CD4-positive, alpha-beta T cell treated with Interleukin-12 subunit alpha and Interleukin-12 subunit beta, for 1 hour (primary cell): ENCODE results near the gene DLGAP4.
"Not testable (repeated sequence)": the region's sequence is repeated elsewhere in the genome, so short reads cannot be mapped to it uniquely, and the experiment has no call there.

Experiments
- DNase-seq: peaks from one replicate; pipeline ENCODE4 v3.0.0-alpha.2; 2020

DLGAP4 gene

DNA sequence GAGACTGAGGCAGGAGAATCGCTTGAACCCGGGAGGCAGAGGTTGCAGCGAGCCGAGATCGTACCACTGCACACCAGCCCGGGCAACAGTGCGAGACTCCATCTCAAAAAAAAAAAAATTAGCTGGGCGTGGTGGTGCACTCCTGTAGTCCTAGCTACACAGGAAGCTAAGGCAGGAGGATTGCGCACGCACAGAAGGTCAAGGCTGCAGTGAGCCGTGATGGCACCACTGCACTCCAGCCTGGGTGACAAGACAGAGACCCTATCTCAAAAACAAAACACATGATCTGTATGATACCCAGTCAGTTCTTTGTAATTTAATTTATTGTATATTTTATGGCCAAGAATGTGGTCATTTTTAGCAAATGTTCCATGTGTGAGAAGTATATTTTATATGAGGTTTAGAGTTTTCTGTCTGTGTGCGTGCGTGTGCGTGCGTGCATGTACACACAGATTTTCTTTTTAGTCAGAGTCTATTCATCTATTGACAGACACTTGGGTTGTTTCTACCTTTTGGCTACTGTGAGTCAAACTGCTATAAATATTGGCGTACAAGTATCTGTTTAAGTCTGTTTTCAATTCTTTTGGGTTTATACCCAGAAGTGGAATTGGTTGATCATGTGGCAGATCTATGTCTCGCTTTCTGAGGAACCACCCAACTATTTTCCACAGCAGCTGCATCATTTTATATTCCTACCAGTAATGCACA is 213.0 kb downstream of the DLGAP4 start:
- DNase-seq: no peak

- DNase-seq: no peak
Observed at GRCh38 chr20:36519944-36520343, 213.8 kb downstream of the DLGAP4 start.

DNA sequence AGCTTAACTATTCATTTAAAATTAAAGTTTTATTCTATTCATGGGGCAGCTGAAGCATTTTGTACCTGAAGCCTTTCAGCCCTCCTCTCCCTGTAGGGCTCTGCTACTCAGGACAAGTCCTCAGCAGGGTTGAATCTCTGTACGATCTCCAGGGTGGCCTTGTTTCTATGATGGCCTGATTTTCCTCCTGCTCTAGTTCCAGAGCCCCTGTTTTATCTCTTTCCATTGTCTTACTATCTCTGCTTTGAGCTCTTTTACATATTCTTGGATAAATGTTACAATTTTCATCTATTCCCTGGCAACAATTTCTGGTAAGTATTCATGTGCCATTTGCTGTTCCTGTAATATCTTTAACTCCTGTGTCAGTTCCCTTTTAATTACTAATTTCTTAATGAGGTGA is 215.4 kb downstream of the DLGAP4 start:
- DNase-seq: no peak

DNA sequence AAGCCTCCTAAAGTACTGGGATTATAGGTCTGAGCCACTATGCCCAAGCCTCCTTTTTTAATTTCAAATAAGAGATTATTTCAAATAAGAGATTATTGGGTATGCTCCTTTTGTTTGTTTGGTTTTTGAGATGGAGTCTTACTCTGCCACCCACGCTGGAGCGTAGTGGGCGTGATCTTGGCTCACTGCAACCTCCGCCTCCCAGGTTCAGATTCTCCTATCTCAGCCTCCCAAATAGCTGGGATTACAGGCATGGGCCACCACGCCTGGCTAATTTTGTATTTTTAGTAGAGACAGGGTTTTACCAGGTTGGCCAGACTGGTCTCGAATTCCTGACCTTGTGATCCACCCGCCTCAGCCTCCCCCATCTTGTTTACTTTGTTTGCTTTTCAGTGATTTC is 216.3 kb downstream of the DLGAP4 start:
- DNase-seq: not testable (repeated sequence)

DNA sequence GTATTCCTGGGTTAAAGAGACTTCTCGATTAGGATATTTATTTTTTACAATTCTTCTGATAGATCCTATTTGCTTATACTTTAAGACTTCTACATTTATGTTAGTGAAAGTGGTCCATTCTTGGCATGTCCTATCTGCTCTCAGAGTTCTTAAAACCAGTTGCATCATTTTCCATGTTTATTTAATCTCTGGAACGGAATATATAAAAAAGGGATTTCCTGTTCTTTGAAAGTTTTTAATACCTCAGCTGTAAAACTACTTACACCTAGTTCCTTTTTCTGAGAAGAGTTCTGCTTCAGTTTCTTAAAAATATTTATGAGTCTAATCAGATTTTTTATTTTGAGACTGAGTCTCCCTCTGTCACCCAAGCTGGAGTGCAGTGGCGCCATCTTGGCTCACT is 217.2 kb downstream of the DLGAP4 start:
- no peak for DNase-seq

DNA sequence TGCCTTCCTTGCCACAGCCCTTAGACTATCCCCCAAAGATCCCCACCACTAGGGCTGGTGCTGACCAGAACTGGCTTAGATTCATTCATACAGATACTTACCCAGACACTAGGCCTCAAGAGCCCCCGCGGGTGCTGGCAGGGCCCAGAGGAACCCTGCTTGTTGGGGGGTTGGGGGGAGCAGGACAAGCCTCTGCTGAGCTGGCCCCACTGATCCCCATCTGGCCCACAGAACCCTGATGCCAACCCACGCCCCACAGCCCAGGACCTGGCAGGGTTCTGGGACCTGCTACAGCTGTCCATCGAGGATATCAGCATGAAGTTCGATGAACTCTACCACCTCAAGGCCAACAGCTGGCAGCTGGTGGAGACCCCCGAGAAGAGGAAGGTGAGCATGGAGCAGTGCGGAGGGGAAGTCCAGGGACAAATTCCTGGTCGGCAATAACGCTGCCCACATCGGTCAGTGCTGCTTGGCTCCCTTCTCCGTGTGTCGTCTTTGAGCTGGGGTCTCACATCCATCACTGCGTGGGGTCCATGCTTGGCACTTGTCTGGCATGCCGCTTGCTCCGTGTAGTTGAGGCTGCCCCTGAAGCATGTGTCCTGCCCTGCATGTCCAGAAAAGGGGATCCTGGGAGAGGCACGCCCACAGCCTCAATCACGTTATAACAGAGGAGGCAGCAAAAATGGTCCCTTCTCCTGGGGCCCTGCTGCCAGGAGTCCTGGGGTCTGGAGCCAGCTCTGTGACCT is 219.7 kb downstream of the DLGAP4 start:
- no peak for DNase-seq

- DNase-seq: no peak
Observed at GRCh38 chr20:36526521-36527011, 220.4 kb downstream of the DLGAP4 start.

DNA sequence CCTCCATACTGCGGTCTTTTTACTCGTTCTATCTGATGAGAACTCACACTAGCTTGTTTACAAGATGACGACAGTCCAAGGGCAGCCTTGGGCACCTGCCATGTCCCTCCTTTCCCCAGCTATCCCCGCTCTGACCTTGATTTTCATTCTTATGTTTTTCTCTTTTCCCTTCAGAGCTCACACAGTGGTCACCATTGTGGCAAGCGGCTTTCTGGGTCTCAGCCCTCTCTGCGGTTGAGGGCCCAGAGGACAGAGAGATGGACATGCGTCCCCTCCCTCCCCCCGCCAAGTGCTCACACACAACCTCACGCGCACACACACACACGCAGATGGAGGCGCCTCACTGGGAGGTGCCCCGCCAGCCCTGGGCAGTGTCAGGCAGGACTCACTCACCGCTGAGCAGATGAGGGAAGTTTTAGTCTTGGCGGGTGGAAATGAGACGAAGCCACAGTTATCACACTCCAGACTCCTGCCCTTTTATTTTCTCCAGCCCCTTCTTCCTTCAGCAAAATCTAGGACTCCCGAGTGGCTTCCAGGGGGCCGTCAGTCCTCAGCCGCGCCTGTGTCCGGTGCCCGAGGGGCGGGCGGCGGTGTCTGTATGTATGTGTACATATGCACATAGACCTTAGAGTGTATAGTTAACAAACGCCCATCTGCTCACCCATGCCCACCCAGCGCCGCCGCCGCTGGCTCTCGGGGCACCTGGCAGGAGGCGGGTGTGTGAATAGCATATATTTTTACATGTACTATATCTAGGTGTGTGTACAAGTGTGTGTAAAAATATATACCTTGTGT is 221.4 kb downstream of the DLGAP4 start:
- no peak for DNase-seq

DNA sequence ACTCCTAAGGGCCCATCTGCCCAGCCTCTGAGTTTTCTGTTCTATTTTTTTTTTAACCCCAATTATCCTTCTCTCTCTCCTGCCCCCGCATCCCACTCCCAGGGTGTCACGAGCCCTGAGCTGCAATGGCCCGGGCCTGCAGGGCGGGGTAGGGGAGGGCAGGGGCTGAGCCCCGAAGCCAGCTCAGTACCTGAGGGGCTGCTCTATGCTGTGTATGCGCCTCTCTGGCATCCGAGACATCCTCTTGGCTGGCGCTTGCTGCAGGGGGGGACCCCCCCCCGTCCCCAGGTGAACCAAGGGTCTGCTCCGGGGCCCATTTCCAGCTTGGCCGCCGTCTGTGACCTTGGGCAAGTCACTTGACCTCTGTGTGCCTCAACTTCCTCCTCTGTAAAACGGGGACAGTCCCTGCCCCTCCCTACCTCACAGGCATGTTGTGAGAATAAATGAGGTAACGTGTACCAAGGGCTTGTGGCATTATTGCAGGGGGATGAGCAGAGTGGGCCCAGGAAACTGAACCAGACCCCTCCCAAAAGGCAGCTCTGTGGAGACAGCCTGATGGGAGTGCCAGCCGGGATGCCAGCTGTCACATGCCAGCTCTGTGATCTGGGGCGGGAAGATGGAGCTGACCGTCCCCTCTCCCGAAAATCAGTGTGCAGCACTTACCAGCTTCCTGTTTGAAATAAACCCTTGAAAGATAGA is 222.2 kb downstream of the DLGAP4 start:
- DNase-seq: no peak

DNA sequence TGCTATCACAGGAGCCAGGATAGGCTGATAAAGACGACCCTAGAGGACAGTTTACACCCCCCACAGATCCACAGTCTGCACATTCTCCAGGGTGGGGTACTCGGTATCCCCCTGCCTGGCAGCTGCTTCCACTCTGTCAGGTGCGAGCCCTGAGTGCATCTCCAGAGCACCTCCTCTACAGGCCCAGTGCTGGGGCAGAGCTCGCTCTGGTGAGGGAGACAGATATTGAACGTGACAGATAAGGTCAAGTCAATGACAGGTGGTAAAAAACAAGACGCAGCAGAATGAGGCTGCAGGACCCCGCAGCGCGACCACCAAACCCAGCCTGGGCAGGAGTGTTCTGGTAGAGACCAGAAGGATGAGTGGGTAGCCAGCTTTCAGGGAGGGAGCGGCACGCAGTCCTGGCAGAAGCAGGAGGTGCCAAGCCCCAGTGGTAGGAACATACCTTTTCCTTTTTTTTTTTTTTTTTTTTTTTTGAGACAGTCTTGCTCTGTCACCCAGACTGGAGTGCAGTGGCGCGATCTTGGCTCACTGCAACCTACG is 222.8 kb downstream of the DLGAP4 start:
- no peak for DNase-seq

GRCh38 chr20:36532388-36532787 is 226.2 kb downstream of the DLGAP4 start:
- no peak for DNase-seq

DNA sequence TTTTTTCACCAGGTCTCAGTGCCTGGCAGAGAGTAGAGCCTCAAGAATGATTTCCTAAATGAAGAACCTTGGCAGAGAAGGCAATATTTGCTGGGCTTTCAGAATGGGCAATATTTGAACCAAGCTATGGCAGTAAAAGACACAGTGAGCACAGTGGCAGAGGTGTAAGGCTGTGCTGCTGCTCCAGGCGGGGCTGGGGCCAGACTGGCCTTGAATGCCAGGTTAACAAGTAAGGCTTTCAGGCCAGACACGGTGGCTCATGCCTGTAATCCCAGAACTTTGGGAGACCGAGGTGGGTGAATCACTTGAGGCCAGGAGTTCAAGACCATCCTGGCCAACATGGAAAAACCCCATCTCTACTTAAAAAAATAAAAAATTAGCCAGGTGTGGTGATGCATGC is 226.7 kb downstream of the DLGAP4 start:
- DNase-seq: no peak

GRCh38 chr20:36538026-36538722 is 232.0 kb downstream of the DLGAP4 start:
- DNase-seq: no peak

- DNase-seq: no peak
Observed at GRCh38 chr20:36540551-36541211, 234.5 kb downstream of the DLGAP4 start.

- DNase-seq: no peak
Observed at GRCh38 chr20:36541227-36541767, 235.2 kb downstream of the DLGAP4 start, which contains the start of gene MYL9. TSS of gene MYL9 (plus strand) at chr20:36541519. CDS start at chr20:36544885, 3,366 bp downstream.

DNA sequence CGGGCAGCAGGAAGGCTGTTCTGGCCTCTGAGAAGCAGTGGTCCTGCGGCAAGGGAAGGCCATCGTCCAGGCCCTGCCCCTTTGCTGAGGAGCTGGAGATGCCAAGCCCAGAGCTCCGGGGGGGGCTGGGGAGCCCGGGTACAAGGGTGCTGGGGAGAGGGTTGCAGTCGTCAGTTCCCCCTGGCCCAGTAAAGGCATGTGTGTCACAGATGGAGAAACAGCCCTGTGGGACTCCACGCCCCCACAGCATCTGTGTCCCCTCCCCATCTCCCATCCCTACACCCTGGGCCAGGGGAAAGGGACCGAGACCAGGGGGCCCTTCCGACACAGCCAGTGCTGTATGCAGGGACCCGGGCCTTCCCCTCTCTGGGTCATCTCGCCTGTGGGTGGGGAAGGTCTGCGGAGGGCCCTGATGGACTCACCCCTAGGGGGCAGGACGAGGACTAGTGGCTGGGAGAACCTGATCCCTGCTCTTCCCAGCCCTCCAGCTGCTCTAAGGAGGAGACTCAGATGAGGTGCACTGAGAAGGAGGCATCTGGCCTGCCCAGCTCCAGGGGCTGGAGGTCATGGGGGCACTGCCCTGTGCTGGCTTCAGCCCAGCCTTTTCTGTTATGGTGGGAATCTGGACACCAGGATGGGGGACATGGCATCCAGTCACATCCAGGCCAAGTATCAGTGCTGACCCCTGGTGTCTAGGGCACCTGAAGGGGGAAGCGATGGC is 235.8 kb downstream of the DLGAP4 start:
- DNase-seq: no peak

- no peak for DNase-seq
Observed at GRCh38 chr20:36542516-36543183, 236.5 kb downstream of the DLGAP4 start.

DNA sequence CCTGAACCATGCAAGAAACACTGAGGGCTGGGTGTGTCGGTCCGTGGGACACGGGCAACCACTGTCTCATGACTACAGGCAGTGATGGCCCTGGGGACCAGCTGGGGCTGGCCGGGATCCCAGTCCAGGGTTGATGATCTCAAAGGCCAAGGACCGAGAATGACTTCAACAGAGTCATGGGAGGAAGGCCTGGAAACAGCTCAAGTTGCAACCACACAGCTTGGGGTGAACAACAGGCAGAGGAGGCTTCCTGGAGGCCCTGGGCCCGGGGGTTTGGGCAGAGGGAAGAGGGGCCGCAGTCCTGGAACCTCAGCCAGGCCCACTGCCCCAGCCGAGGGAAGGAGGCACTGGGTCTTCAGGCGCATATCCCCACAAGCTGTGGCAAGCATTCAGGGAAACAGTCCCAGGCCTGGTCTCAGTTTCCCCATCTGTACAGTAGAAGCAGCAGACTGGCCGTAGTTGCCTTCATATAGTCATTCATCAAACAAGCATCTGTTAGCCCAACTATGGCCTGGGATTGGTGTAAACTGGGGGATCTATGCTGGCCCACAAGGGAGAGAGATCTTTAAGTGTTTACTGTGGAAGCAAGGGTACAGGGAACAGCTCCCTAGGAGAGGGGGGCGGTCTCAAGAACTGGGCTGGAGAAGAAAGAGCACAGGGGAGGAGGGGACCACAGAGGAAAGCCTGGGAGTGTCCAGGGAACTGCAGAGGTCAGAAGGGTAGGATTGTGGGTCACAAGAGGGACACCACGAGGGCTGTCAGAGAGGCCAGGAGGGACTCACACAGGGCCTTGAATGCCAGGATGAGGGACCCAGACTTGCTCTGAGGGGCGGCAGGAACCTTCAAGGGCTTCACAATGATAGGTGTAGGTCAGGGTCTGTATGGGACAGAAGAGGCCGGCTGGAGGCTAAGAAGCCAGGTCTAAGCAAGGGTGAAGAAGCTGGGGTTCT is 237.3 kb downstream of the DLGAP4 start:
- DNase-seq: no peak
